ENCODE data around the gene TAS2R3. TPM values are rescaled to one million over a fixed set of nuclear protein-coding genes. Genes with fewer than 3 reads are reported as not detected.
"Not testable (repeated sequence)": the region's sequence is repeated elsewhere in the genome, so short reads cannot be mapped to it uniquely, and the experiment has no call there.

The TAS2R3 gene
- total and polyA plus RNA-seq, 2 experiments from 2014 or later = 0.87 TPM; not detected in 1

GRCh38 chr7:141742229-141742628 lies 21.7 kb upstream of the TAS2R3 start:
- peaks cover 8% of the 10 kb centered on the region for H3K4me1 ChIP-seq (ENCODE audit: insufficient read depth)
- H3K9me3 ChIP-seq (ENCODE audit: low read depth) = no peaks in the 10 kb centered on the region
- H3K27me3 ChIP-seq = no peaks in the 10 kb centered on the region
- no peak overlapping the region for H3K4me2 ChIP-seq
- 56% methylated on average over 1 of the region's 1 CpG for whole genome bisulfite sequencing (ENCODE audit: low lambda C conversion rate, missing lambda C conversion rate)
- TF ChIP-seq EZH2 (IDR thresholded peaks at IDR 0.05; ENCODE audit: borderline replicate concordance) = no peak
- no peak for TF ChIP-seq CTCF (IDR thresholded peaks at IDR 0.05; ENCODE audit: poor library complexity)
- TF ChIP-seq EZH2phosphoT487 (IDR thresholded peaks at IDR 0.05; ENCODE audit: low read depth, severe bottlenecking, unreplicated experiment) = no peak
- DNase-seq (ENCODE audit: low spot score) = peak; percentile 8
- H3K27ac ChIP-seq = peak overlapping the region; percentile 18
- no peaks in the 10 kb centered on the region for H3K36me3 ChIP-seq (replicated peaks; ENCODE audit: insufficient read depth, low read depth)
- H3K9me2 ChIP-seq (replicated peaks; ENCODE audit: insufficient read depth) = no peaks in the 10 kb centered on the region
- no peak overlapping the region for H2AFZ ChIP-seq
- no peaks in the 10 kb centered on the region for H4K20me1 ChIP-seq (ENCODE audit: insufficient read depth, poor library complexity, severe bottlenecking)
- H3K79me2 ChIP-seq = peaks cover 37% of the 10 kb centered on the region
- H3K4me3 ChIP-seq = no peak overlapping the region

- no peak for DNase-seq (ENCODE audit: low spot score)
- Histone ChIP-seq H3K27ac (no peak overlapping the region), H3K4me3 (no peak overlapping the region), H3K4me1 (ENCODE audit: insufficient read depth) (peaks cover 8% of the 10 kb centered on the region), H3K9me2 (replicated peaks; ENCODE audit: insufficient read depth) (no peaks in the 10 kb centered on the region), H3K79me2 (peaks cover 30% of the 10 kb centered on the region), H3K27me3 (no peaks in the 10 kb centered on the region), H3K4me2 (no peak overlapping the region), H4K20me1 (ENCODE audit: insufficient read depth, poor library complexity, severe bottlenecking) (no peaks in the 10 kb centered on the region), H2AFZ (no peak overlapping the region), H3K9me3 (ENCODE audit: low read depth) (peaks cover 9% of the 10 kb centered on the region), H3K36me3 (replicated peaks; ENCODE audit: insufficient read depth, low read depth) (peaks cover 4% of the 10 kb centered on the region)
- WGBS (ENCODE audit: low lambda C conversion rate, missing lambda C conversion rate) = 96% methylated on average over 2 of the region's 2 CpGs
- TF ChIP-seq EZH2phosphoT487 (IDR thresholded peaks at IDR 0.05; ENCODE audit: low read depth, severe bottlenecking, unreplicated experiment) (no peak), CTCF (IDR thresholded peaks at IDR 0.05; ENCODE audit: poor library complexity) (no peak), EZH2 (IDR thresholded peaks at IDR 0.05; ENCODE audit: borderline replicate concordance) (no peak)
These were observed 19.8 kb upstream of the TAS2R3 start for GRCh38 chr7:141744131-141744530.

GRCh38 chr7:141748396-141748795 lies 15.5 kb upstream of the TAS2R3 start:
- no peak overlapping the region for H3K4me3 ChIP-seq
- H3K9me3 ChIP-seq (ENCODE audit: low read depth) = peaks cover 39% of the 10 kb centered on the region
- TF ChIP-seq EZH2 (IDR thresholded peaks at IDR 0.05; ENCODE audit: borderline replicate concordance) (no peak), CTCF (IDR thresholded peaks at IDR 0.05; ENCODE audit: poor library complexity) (no peak), EZH2phosphoT487 (IDR thresholded peaks at IDR 0.05; ENCODE audit: low read depth, severe bottlenecking, unreplicated experiment) (no peak)
- no peaks in the 10 kb centered on the region for H3K9me2 ChIP-seq (replicated peaks; ENCODE audit: insufficient read depth)
- H3K36me3 ChIP-seq (replicated peaks; ENCODE audit: insufficient read depth, low read depth) = peaks cover 28% of the 10 kb centered on the region
- H3K27ac ChIP-seq = no peak overlapping the region
- no peaks in the 10 kb centered on the region for H4K20me1 ChIP-seq (ENCODE audit: insufficient read depth, poor library complexity, severe bottlenecking)
- no peaks in the 10 kb centered on the region for H3K27me3 ChIP-seq
- WGBS (ENCODE audit: low lambda C conversion rate, missing lambda C conversion rate) = 98% methylated on average over 2 of the region's 2 CpGs
- no peaks in the 10 kb centered on the region for H3K4me1 ChIP-seq (ENCODE audit: insufficient read depth)
- peaks cover 3% of the 10 kb centered on the region for H3K79me2 ChIP-seq
- no peak overlapping the region for H2AFZ ChIP-seq
- H3K4me2 ChIP-seq = no peak overlapping the region
- DNase-seq (ENCODE audit: low spot score) = no peak

GRCh38 chr7:141751904-141752303 lies 12.0 kb upstream of the TAS2R3 start:
- not testable (repeated sequence) for H2AFZ ChIP-seq; H4K20me1 ChIP-seq (ENCODE audit: insufficient read depth, poor library complexity, severe bottlenecking); H3K79me2 ChIP-seq; H3K4me1 ChIP-seq (ENCODE audit: insufficient read depth); H3K4me2 ChIP-seq; H3K27ac ChIP-seq; DNase-seq (ENCODE audit: low spot score); H3K27me3 ChIP-seq; H3K4me3 ChIP-seq; H3K9me2 ChIP-seq (replicated peaks; ENCODE audit: insufficient read depth)
- H3K9me3 ChIP-seq (ENCODE audit: low read depth) = peaks cover 39% of the 10 kb centered on the region
- 98% methylated on average over 10 of the region's 10 CpGs for WGBS (ENCODE audit: low lambda C conversion rate, missing lambda C conversion rate)
- peaks cover 31% of the 10 kb centered on the region for H3K36me3 ChIP-seq (replicated peaks; ENCODE audit: insufficient read depth, low read depth)

All from hepatocyte (in vitro differentiated cells).